ENCODE measurements around the gene EEFSEC. TPM values are rescaled to one million over a fixed set of nuclear protein-coding genes. Genes with fewer than 3 reads are reported as not detected.
A peak's percentile ranks its signal among the peaks of the same experiment; 100 is the strongest.

EEFSEC gene
- total and polyA plus RNA-seq, 2 of the 8 experiments (the other 6 are each of a cell fraction or from before 2014, with no cell fraction given): 13.1 to 19.8 TPM

- Histone ChIP-seq H2BK20ac (ENCODE audit: low read length) (no peak overlapping the region), H4K8ac (ENCODE audit: extremely low read depth, insufficient read depth, low read length) (no peak overlapping the region), H3K4me1 (replicated peaks in 1 of 4; ENCODE audit: control insufficient read depth in 3 of 4, insufficient read depth in 4 of 4, low read length in 3 of 4) (peaks cover 0 to 4% (median 0%) of the 10 kb centered on the region in 4 experiments; a peak in 1 of 7 replicates), H3K18ac (ENCODE audit: extremely low read depth, low read length) (no peak overlapping the region), H3K4me2 (ENCODE audit: insufficient read depth in 1 of 2, low read depth in 2 of 2, low read length in 2 of 2) (no peak overlapping the region), H4K91ac (replicated peaks; ENCODE audit: insufficient read length, low read length) (no peak overlapping the region), H3K56ac (replicated peaks; ENCODE audit: insufficient read length, low read depth, low read length) (no peak overlapping the region), H2BK5ac (ENCODE audit: low read depth, low read length) (no peak overlapping the region), H3K27me3 (replicated peaks in 1 of 4; ENCODE audit: control insufficient read depth in 3 of 4, extremely low read depth in 1 of 4, insufficient read depth in 3 of 4, low read length in 3 of 4) (no peaks in the 10 kb centered on the region), H2AFZ (ENCODE audit: low read length) (no peak overlapping the region), H2AK5ac (ENCODE audit: low read depth, low read length) (no peak overlapping the region; the same call in 1 of the 2 replicates), H3K23me2 (ENCODE audit: low read depth, low read length) (no peaks in the 10 kb centered on the region), H2BK15ac (ENCODE audit: low read length) (peak overlapping the region; percentile 65; the same call in 1 of the 2 replicates), H3K79me2 (ENCODE audit: control insufficient read depth in 1 of 2, insufficient read depth in 2 of 2, low read length in 2 of 2) (no peaks in the 10 kb centered on the region), H4K5ac (ENCODE audit: insufficient read length, low read depth, low read length) (no peak overlapping the region), H3K9ac (replicated peaks in 1 of 4; ENCODE audit: extremely low read depth in 1 of 4, low read depth in 3 of 4, low read length in 3 of 4) (no peak overlapping the region), H3K27ac (ENCODE audit: low read depth, low read length) (no peak overlapping the region), H3K23ac (ENCODE audit: insufficient read length) (no peak overlapping the region), H3K36me3 (ENCODE audit: control insufficient read depth in 2 of 4, insufficient read depth in 4 of 4, low read length in 3 of 4) (no peaks in the 10 kb centered on the region), H3K9me3 (ENCODE audit: insufficient read depth in 2 of 2, low read depth in 1 of 2, low read length in 1 of 2) (no peaks in the 10 kb centered on the region), H4K20me1 (replicated peaks in 1 of 2; ENCODE audit: control insufficient read depth in 1 of 2, insufficient read depth in 2 of 2, low read length in 2 of 2) (no peaks in the 10 kb centered on the region), H2BK120ac (replicated peaks; ENCODE audit: low read depth, low read length) (no peak overlapping the region), H3K4me3 (ENCODE audit: extremely low read depth in 1 of 4, insufficient read depth in 2 of 4, low read depth in 3 of 4, low read length in 4 of 4) (no peak overlapping the region), H3K79me1 (ENCODE audit: low read depth, low read length) (0 out of 2 replicates have a peak, but pooled peaks cover 2% of the 10 kb centered on the region), H3K4ac (replicated peaks; ENCODE audit: insufficient read length, low read depth, low read length) (no peak overlapping the region), H2BK12ac (ENCODE audit: low read depth, low read length) (no peak overlapping the region), H3K14ac (ENCODE audit: insufficient read length) (no peak overlapping the region)
- POLR2A ChIA-PET (ENCODE audit: partially characterized antibody): no interaction called here
- FAIRE-seq: no peak
- TF ChIP-seq ZNF274 (IDR thresholded peaks at IDR 0.05; ENCODE audit: borderline replicate concordance, extremely low read depth, low read length): no peak
- no peak for TF ChIP-seq POU5F1 (IDR thresholded peaks at IDR 0.05; ENCODE audit: low read depth, low read length)
- no peak for TF ChIP-seq JUN (IDR thresholded peaks at IDR 0.05; ENCODE audit: low read depth, low read length)
- TF ChIP-seq CEBPB (IDR thresholded peaks at IDR 0.05; ENCODE audit: low read depth, low read length): no peak
- TF ChIP-seq RAD21 (IDR thresholded peaks at IDR 0.05 in 1 of 2, conservative IDR thresholded peaks at IDR 0.05 in 1 of 2; ENCODE audit: low read depth in 2 of 2, low read length in 2 of 2): no peak
- TF ChIP-seq MAX (IDR thresholded peaks at IDR 0.05): no peak
- no peak for TF ChIP-seq SRF (IDR thresholded peaks at IDR 0.05; ENCODE audit: low read depth, low read length)
- no peak for TF ChIP-seq SP2 (IDR thresholded peaks at IDR 0.05; ENCODE audit: low read length)
- no peak for TF ChIP-seq EP300 (IDR thresholded peaks at IDR 0.05; ENCODE audit: borderline replicate concordance in 1 of 2, low read depth in 2 of 2, low read length in 2 of 2)
- CTCF ChIA-PET (ENCODE audit: partially characterized antibody): interaction anchor here (0.8 to 3.1 kb wide), 6 partner anchors 8 to 188 kb away, joined by 3 to 21 read pairs (median 4); no protein-coding TSS in a partner anchor
- 58% methylated on average over 2 of the region's 2 CpGs; no CpG with 5 or more reads in 1 of the 2 experiments for WGBS, 2 experiments (ENCODE audit: extremely low coverage in 1 of 2, insufficient coverage in 1 of 2, insufficient read length in 1 of 2, insufficient replicate concordance in 2 of 2, low coverage in 1 of 2, low lambda C conversion rate in 2 of 2, missing lambda C conversion rate in 1 of 2)
- DNase-seq (ENCODE audit: low read depth in 1 of 2, low spot score in 2 of 2): no peak
These were observed 160.7 kb downstream of the EEFSEC start for GRCh38 chr3:128313935-128314334.
